HG03060 (cell line): ENCODE measurements around the gene SIRT5.

Experiments used
- ATAC-seq: cut with Tn5 transposase; IDR thresholded peaks from one replicate; pipeline ENCODE4 v1.9.1; 2021; ENCODE audit warnings: low read depth, moderate number of reproducible peaks; ENCODE audit not compliant: unreplicated experiment

SIRT5 gene

GRCh38 chr6:13629459-13630116 is 55.2 kb downstream of the SIRT5 start:
- no peak for ATAC-seq

- ATAC-seq: no peak
Measured at GRCh38 chr6:13630499-13630898, 56.1 kb downstream of the SIRT5 start.

GRCh38 chr6:13633343-13633742 is 58.9 kb downstream of the SIRT5 start:
- ATAC-seq: no peak

- no peak for ATAC-seq
Measured at GRCh38 chr6:13635948-13636658, 61.7 kb downstream of the SIRT5 start.

DNA sequence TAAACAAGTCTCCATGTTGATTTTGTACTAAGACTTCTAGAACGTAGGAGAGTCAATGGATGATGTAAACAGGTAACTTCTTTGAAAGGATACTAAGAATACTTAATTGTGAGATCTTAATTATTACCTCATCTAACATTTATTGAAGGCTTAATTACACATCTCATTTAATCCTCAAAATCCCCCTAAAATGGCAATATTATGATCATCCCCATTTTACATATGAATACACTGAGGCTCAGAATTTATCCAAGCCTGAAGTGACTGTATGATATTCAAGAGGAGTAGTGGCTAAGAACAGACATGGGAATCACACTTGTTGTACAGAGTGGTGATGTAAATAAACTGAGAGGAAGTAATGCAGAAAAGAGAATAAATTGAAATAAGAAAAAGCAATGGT is 63.6 kb downstream of the SIRT5 start:
- ATAC-seq: no peak

- ATAC-seq: no peak
Measured at GRCh38 chr6:13638626-13639025, 64.2 kb downstream of the SIRT5 start.

- ATAC-seq: no peak
Measured at GRCh38 chr6:13641315-13641714, 66.9 kb downstream of the SIRT5 start.

DNA sequence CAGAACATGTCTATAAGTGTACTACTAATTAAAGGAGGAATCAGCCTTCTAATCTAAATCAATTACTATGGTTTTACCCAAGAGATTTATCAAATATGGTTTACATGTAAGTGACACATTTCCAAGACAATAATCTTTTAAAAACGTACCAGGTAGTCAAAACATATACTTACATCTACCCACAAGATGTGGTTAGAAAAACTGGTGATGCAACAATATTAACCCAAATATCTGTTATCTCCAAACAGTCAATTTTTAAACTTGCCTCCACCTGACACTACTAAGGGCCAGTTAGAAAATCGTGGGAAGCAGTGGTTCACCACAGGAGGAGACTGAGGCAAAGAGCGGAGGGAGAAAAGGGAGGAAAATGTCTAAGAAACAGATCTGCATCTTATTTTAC is 68.7 kb downstream of the SIRT5 start:
- no peak for ATAC-seq

DNA sequence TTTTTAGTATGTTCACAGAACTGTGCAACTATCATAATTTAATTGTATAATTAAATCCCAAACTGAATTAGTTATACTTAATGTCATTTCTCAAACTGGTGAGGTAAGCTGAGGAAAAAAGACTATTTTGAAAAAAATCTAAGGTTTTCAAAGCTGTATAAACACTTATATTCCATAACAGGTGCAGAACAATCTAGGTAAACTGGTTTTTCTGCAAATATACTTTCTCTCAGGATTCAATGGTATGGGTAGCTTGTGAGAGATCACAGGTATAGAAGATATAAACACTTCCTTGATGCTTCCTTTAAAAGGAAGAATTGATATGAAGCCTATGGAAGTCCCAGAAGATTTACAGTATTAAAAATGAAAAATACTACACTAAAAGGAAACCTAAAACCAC is 74.4 kb downstream of the SIRT5 start:
- no peak for ATAC-seq

GRCh38 chr6:13649393-13649792 is 75.0 kb downstream of the SIRT5 start:
- ATAC-seq: no peak

- no peak for ATAC-seq
Measured at GRCh38 chr6:13653296-13653695, 78.9 kb downstream of the SIRT5 start.

- ATAC-seq: no peak
Measured at GRCh38 chr6:13654496-13654895, 80.1 kb downstream of the SIRT5 start.

DNA sequence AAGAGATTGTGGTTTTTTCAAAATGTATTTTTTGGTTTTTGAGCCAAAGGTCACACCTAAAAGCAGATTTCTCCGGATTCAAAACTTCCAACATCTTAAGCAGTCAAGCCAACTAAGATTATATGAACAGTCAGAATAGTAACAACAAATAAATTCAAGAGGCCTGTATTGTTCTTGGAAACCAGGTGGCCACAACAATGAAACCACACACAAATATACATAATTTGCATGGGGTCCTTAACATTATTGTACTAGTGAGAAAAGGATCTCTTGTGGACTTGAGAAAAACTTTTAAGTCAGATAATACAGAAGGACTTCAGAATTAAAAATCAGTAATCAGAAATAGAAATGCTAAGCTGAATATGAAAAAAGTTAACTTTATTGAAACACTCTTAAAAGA is 81.3 kb downstream of the SIRT5 start:
- no peak for ATAC-seq

DNA sequence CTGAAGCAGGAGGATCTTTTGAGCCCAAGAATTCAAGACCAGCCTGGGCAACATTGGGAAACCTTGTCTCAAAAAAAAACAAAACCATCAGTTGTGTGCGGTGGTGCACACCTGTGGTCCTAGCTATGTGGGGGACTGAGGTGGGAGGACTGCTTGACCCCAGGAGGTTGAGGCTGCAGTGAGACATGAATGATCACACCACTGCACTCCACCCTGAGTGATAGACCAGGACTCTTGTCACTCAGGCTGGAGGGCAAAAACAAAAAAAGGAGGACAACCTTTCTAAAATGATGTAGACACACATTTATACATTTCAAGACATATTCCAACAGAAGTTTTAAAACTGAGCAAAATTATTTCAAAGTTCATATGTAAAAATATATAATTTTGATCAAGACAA is 85.9 kb downstream of the SIRT5 start:
- ATAC-seq: no peak

DNA sequence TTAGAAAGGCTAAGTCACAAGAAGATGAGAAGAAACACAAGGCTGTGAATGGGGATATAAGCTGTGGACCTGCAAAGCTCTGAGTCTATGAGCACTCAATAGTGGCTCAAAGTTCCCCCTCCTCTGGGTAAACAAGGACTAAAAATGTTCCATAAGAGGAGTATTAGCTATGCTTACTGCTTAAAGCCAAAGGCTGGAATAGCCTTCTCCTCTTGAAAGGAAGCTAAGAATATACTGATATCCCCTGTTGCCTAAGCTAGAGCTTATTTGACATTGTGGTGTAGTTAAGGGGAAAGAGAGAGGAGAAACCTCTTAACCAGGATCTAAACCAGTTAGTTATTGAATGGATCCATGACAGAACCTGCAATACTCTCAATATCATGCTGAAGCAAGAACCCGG is 86.5 kb downstream of the SIRT5 start:
- ATAC-seq: no peak

- no peak for ATAC-seq
Measured at GRCh38 chr6:13661647-13662046, 87.2 kb downstream of the SIRT5 start.

GRCh38 chr6:13662651-13663334 is 88.4 kb downstream of the SIRT5 start:
- no peak for ATAC-seq

- ATAC-seq: no peak
Measured at GRCh38 chr6:13663986-13664385, 89.6 kb downstream of the SIRT5 start.
